ENCODE data around the gene ANKLE1. TPM values are rescaled to one million over a fixed set of nuclear protein-coding genes. Genes with fewer than 3 reads are reported as not detected.

Gene ANKLE1
- total and polyA plus RNA-seq, 2 donors (not counting 3 experiments of a cell fraction or from before 2014, with no cell fraction given), result 1.9 to 3.1 TPM

DNA sequence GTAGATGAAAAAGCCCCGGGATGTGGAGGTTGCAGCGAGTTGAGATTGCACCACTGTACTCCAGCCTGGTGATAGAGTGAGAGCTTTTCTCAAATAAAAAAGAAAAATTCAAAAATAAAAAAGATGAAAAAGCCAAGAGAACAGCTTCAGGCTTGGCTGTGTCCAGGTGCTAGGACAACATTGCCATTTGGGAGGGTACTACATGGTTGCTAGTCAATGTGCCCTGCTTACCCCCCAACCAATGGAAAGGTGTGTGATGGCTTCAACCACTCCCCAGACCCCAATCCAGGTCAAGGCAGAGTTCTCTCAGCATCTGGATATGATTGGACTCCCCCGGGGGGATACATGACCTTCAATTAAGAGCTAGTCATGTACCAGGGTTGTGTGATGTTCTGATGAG lies 2.3 kb upstream of the ANKLE1 start:
- no peak overlapping the region for H2AFZ ChIP-seq (ENCODE audit: low read depth, low read length)
- peaks cover 0 to 16% of the 10 kb centered on the region in 2 experiments for H3K36me3 ChIP-seq (ENCODE audit: control insufficient read depth in 2 of 2, extremely low read depth in 1 of 2, insufficient read depth in 2 of 2, low read length in 2 of 2)
- intact Hi-C loops (cut with micrococcal nuclease), result no loop called here
- H3K4me2 ChIP-seq (ENCODE audit: insufficient read depth, low read length), result no peak overlapping the region
- H3K27ac ChIP-seq (ENCODE audit: insufficient read depth, low read depth, low read length), result no peak overlapping the region
- FAIRE-seq (no peak), DNase-seq (ENCODE audit: low read depth, low spot score) (no peak)
- no peaks in the 10 kb centered on the region for H4K20me1 ChIP-seq (replicated peaks; ENCODE audit: control insufficient read depth, extremely low read depth, insufficient read depth, low read length)
- dilution Hi-C loops (cut with MboI; ENCODE audit: extremely low pct_ligation_motif_present, low sequenced_read_pairs), result no loop called here
- no TSS peak for BruUV-seq (replicated peaks)
- ChIA-PET CTCF (interaction anchor here (0.6 to 1.1 kb wide), 3 partner anchors 18 to 20 kb away, joined by 3 to 5 read pairs (median 3); no protein-coding TSS in a partner anchor), POLR2A (no interaction called here)
- H3K9me1 ChIP-seq (replicated peaks; ENCODE audit: control insufficient read depth, extremely low read depth, insufficient read depth, low read length), result no peaks in the 10 kb centered on the region
- H3K9me3 ChIP-seq (replicated peaks; ENCODE audit: control insufficient read depth, insufficient read depth, low read length), result no peaks in the 10 kb centered on the region
- TF ChIP-seq EZH2 (IDR thresholded peaks at IDR 0.05; ENCODE audit: borderline replicate concordance, low read depth, low read length, severe bottlenecking), result no peak
- TF ChIP-seq, protein P1, sequence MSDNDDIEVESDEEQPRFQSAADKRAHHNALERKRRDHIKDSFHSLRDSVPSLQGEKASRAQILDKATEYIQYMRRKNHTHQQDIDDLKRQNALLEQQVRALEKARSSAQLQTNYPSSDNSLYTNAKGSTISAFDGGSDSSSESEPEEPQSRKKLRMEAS (IDR thresholded peaks at IDR 0.05; ENCODE audit: insufficient read depth, insufficient read length), result no peak
- TF ChIP-seq POLR2A (IDR thresholded peaks at IDR 0.05; ENCODE audit: low read depth, low read length), result no peak
- no peak for TF ChIP-seq GATA2 (IDR thresholded peaks at IDR 0.05; ENCODE audit: insufficient read depth, insufficient read length, low read depth, low read length)
- no peak for TF ChIP-seq MYC (IDR thresholded peaks at IDR 0.05; ENCODE audit: low read depth, low read length)
- no peak for TF ChIP-seq JUN (IDR thresholded peaks at IDR 0.05; ENCODE audit: borderline replicate concordance, insufficient read depth, insufficient read length, low read depth)
- TF ChIP-seq, protein P2, sequence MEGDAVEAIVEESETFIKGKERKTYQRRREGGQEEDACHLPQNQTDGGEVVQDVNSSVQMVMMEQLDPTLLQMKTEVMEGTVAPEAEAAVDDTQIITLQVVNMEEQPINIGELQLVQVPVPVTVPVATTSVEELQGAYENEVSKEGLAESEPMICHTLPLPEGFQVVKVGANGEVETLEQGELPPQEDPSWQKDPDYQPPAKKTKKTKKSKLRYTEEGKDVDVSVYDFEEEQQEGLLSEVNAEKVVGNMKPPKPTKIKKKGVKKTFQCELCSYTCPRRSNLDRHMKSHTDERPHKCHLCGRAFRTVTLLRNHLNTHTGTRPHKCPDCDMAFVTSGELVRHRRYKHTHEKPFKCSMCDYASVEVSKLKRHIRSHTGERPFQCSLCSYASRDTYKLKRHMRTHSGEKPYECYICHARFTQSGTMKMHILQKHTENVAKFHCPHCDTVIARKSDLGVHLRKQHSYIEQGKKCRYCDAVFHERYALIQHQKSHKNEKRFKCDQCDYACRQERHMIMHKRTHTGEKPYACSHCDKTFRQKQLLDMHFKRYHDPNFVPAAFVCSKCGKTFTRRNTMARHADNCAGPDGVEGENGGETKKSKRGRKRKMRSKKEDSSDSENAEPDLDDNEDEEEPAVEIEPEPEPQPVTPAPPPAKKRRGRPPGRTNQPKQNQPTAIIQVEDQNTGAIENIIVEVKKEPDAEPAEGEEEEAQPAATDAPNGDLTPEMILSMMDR (IDR thresholded peaks at IDR 0.05; ENCODE audit: extremely low read depth in 1 of 2, insufficient read depth in 1 of 2, low read depth in 1 of 2, low read length in 2 of 2), result no peak
- TF ChIP-seq POLR2AphosphoS5 (IDR thresholded peaks at IDR 0.05; ENCODE audit: insufficient read depth, low read depth, low read length), result no peak
- no peak for TF ChIP-seq FOS (IDR thresholded peaks at IDR 0.05; ENCODE audit: borderline replicate concordance, insufficient read depth, low read length)
- H3K4me1 ChIP-seq (ENCODE audit: control insufficient read depth, extremely low read depth, insufficient read depth, low read length), result peaks cover 10% of the 10 kb centered on the region
- H3K4me3 ChIP-seq (replicated peaks in 1 of 3; ENCODE audit: insufficient read depth in 1 of 3, low read depth in 1 of 3, low read length in 3 of 3), result no peak overlapping the region
- no peaks in the 10 kb centered on the region for H3K79me2 ChIP-seq (ENCODE audit: control insufficient read depth, insufficient read depth, low read length)
- no peak overlapping the region for H3K9ac ChIP-seq (replicated peaks; ENCODE audit: extremely low read depth, insufficient read depth, low read length)
- H3K27me3 ChIP-seq (ENCODE audit: control insufficient read depth in 2 of 2, insufficient read depth in 2 of 2, low read length in 2 of 2), result no peaks in the 10 kb centered on the region
